SK-N-MC (cell line): Measurements from ENCODE around the gene GRB10.

Experiments
- DNase-seq: peaks from one replicate; pipeline ENCODE4 v3.0.0-alpha.2; 2011; ENCODE audit warnings: low read depth, low spot score
- H3K27ac ChIP-seq: fragments of 200-600 bp; sonication (generic); 2 replicates; pipeline ENCODE4 v1.5.1; 2016; ENCODE audit warnings: mixed run types
- H3K36me3 ChIP-seq: fragments of 200-600 bp; sonication (generic); 2 replicates; pipeline ENCODE4 v1.6.1; 2017; ENCODE audit warnings: antibody characterized with exemption, low read length, mixed read lengths; ENCODE audit not compliant: insufficient read depth
- H3K4me3 ChIP-seq: fragments of 200-600 bp; sonication (generic); 2 replicates; pipeline ENCODE4 v1.5.1; 2016
- H3K9ac ChIP-seq: fragments of 200-600 bp; sonication (generic); 2 replicates; pipeline ENCODE4 v1.8.0; 2017; ENCODE audit warnings: mixed run types, mixed read lengths; ENCODE audit not compliant: insufficient read length
- H3K9me3 ChIP-seq: fragments of 200-600 bp; sonication (generic); 2 replicates; pipeline ENCODE4 v1.6.1; 2017; ENCODE audit warnings: low read depth, mild to moderate bottlenecking, antibody characterized with exemption, low read length, moderate library complexity, mixed read lengths
- EZH2 ChIP-seq: fragments of 200-600 bp; sonication (generic); IDR thresholded peaks from one replicate; pipeline ENCODE4 v1.6.1; 2017; ENCODE audit warnings: antibody characterized with exemption
- FOXP2 ChIP-seq: optimal IDR thresholded peaks from 2 replicates; pipeline ENCODE3; 2011; ENCODE audit warnings: mild to moderate bottlenecking, moderate library complexity; ENCODE audit not compliant: insufficient read depth; ENCODE audit errors: extremely low read length, control extremely low read depth
- POLR2AphosphoS5 ChIP-seq: IDR thresholded peaks from 2 replicates; pipeline ENCODE4 v1.6.1; 2012; ENCODE audit warnings: mild to moderate bottlenecking, low read depth, low read length, borderline replicate concordance

Gene GRB10

GRCh38 chr7:50713123-50713965 lies 69.4 kb downstream of the GRB10 start:
- TF ChIP-seq EZH2 (no peak), POLR2AphosphoS5 (no peak), FOXP2 (no peak)
- Histone ChIP-seq H3K27ac (no peak overlapping the region), H3K4me3 (no peak overlapping the region), H3K9ac (no peak overlapping the region), H3K36me3 (no peaks in the 10 kb centered on the region), H3K9me3 (no peaks in the 10 kb centered on the region)
- no peak for DNase-seq

GRCh38 chr7:50712252-50713122 lies 70.2 kb downstream of the GRB10 start:
- Histone ChIP-seq H3K36me3 (no peaks in the 10 kb centered on the region), H3K4me3 (no peak overlapping the region), H3K9me3 (no peaks in the 10 kb centered on the region), H3K27ac (no peak overlapping the region), H3K9ac (no peak overlapping the region)
- no peak for DNase-seq
- TF ChIP-seq FOXP2 (no peak), EZH2 (no peak), POLR2AphosphoS5 (no peak)

GRCh38 chr7:50711271-50712175 lies 71.2 kb downstream of the GRB10 start:
- H3K36me3 ChIP-seq = no peaks in the 10 kb centered on the region
- H3K4me3 ChIP-seq = no peak overlapping the region
- no peak for DNase-seq
- H3K9ac ChIP-seq = no peak overlapping the region
- no peak overlapping the region for H3K27ac ChIP-seq
- TF ChIP-seq POLR2AphosphoS5 (no peak), FOXP2 (no peak), EZH2 (no peak)
- no peaks in the 10 kb centered on the region for H3K9me3 ChIP-seq

- Histone ChIP-seq H3K9ac (no peak overlapping the region), H3K27ac (no peak overlapping the region), H3K4me3 (no peak overlapping the region), H3K36me3 (no peaks in the 10 kb centered on the region), H3K9me3 (no peaks in the 10 kb centered on the region)
- TF ChIP-seq POLR2AphosphoS5 = no peak
- TF ChIP-seq EZH2 = no peak
- no peak for TF ChIP-seq FOXP2
- no peak for DNase-seq
Observed at GRCh38 chr7:50710441-50711154, 72.1 kb downstream of the GRB10 start.

GRCh38 chr7:50709151-50709550 lies 73.5 kb downstream of the GRB10 start:
- no peak overlapping the region for H3K9ac ChIP-seq
- no peak overlapping the region for H3K27ac ChIP-seq
- TF ChIP-seq FOXP2 (no peak), EZH2 (no peak), POLR2AphosphoS5 (no peak)
- DNase-seq = no peak
- H3K9me3 ChIP-seq = no peaks in the 10 kb centered on the region
- H3K36me3 ChIP-seq = peaks cover 4% of the 10 kb centered on the region; the same call in 1 of the 2 replicates
- no peak overlapping the region for H3K4me3 ChIP-seq

- no peak overlapping the region for H3K4me3 ChIP-seq
- TF ChIP-seq EZH2 = no peak
- TF ChIP-seq POLR2AphosphoS5 = no peak
- TF ChIP-seq FOXP2 = no peak
- H3K9ac ChIP-seq = peak overlapping the region; percentile 15
- H3K27ac ChIP-seq = no peak overlapping the region
- DNase-seq = no peak
- no peaks in the 10 kb centered on the region for H3K9me3 ChIP-seq
- H3K36me3 ChIP-seq = peaks cover 20% of the 10 kb centered on the region
Observed at GRCh38 chr7:50707236-50708006, 75.3 kb downstream of the GRB10 start.
